Cardiac muscle cell (in vitro differentiated cells and primary cell): ENCODE results near the gene GRID1. TPM values are rescaled to one million over a fixed set of nuclear protein-coding genes. Genes with fewer than 3 reads are reported as not detected.

Experiments
- DNase-seq, 2 donors: peaks; one replicate each; pipeline versions ENCODE4 v3.0.0 to v3.0.0-alpha.2; 2010 to 2017; ENCODE audit warnings: low read depth in 1 of 2, low spot score in 1 of 2
- H3K27ac ChIP-seq: fragments of 200-600 bp; sonication (generic); 2 replicates; pipeline ENCODE4 v1.5.1; 2016
- H3K27me3 ChIP-seq: fragments of 200-600 bp; sonication (generic); 2 replicates; pipeline ENCODE4 v1.6.0; 2016; ENCODE audit warnings: control low read depth
- H3K36me3 ChIP-seq: fragments of 200-600 bp; sonication (generic); 2 replicates; pipeline ENCODE4 v1.5.1; 2016; ENCODE audit warnings: control low read depth
- H3K4me1 ChIP-seq: fragments of 200-600 bp; sonication (generic); 2 replicates; pipeline ENCODE4 v1.8.1; 2017; ENCODE audit warnings: low read depth, mild to moderate bottlenecking, mixed run types
- H3K4me3 ChIP-seq: fragments of 200-600 bp; sonication (generic); 2 replicates; pipeline ENCODE4 v1.5.1; 2016; ENCODE audit warnings: mild to moderate bottlenecking
- H3K9me3 ChIP-seq: fragments of 200-600 bp; sonication (generic); 2 replicates; pipeline ENCODE4 v1.5.1; 2017; ENCODE audit warnings: low read depth, mild to moderate bottlenecking, control low read depth
- polyA plus RNA-seq: library from polyadenylated mRNA; unstranded; fragments of >200 nt; fragmentation: Nextera tagmentation; extraction: Ambion mirVana; gene quantifications from 2 replicates; pipeline ENCODE4 v1.2.1, GENCODE V29; 2016
- total RNA-seq: library from RNA; depleted of rRNA; stranded (reverse); fragments of >200 nt; gene quantifications from 2 replicates; pipeline ENCODE4 v1.2.3, GENCODE V29; 2016
- TF ChIP-seq, protein P1 (sequence below): IDR thresholded peaks from 2 replicates; pipeline ENCODE4 v1.5.1; 2012; ENCODE audit warnings: low read depth, mild to moderate bottlenecking, low read length

GRID1 gene
- total and polyA plus RNA-seq, 2 experiments from 2014 or later = 1.5 to 1.6 TPM

DNA sequence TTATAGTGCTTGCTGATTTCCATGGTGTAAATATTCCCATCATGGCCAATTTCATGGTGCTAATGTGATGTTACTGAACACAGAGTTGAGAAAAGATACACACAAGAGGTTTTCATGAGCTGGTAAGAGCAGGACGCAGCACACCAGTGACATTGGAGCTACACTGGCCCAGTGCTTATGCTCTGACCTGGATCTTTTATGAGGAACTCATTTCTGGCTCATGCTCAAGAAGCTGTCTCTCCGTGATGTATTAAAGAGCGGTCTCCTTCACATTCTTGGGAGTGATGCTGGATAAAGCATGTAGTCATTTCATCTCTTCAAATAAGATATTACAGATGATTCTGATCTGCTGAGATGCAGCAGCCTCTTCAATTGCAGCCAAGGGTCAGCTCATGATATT, 785.2 kb downstream of the GRID1 start:
- no peak overlapping the region for H3K4me3 ChIP-seq
- no peaks in the 10 kb centered on the region for H3K9me3 ChIP-seq
- DNase-seq = no peak
- no peak overlapping the region for H3K27ac ChIP-seq
- H3K27me3 ChIP-seq = no peaks in the 10 kb centered on the region
- no peaks in the 10 kb centered on the region for H3K4me1 ChIP-seq
- TF ChIP-seq, protein P1, sequence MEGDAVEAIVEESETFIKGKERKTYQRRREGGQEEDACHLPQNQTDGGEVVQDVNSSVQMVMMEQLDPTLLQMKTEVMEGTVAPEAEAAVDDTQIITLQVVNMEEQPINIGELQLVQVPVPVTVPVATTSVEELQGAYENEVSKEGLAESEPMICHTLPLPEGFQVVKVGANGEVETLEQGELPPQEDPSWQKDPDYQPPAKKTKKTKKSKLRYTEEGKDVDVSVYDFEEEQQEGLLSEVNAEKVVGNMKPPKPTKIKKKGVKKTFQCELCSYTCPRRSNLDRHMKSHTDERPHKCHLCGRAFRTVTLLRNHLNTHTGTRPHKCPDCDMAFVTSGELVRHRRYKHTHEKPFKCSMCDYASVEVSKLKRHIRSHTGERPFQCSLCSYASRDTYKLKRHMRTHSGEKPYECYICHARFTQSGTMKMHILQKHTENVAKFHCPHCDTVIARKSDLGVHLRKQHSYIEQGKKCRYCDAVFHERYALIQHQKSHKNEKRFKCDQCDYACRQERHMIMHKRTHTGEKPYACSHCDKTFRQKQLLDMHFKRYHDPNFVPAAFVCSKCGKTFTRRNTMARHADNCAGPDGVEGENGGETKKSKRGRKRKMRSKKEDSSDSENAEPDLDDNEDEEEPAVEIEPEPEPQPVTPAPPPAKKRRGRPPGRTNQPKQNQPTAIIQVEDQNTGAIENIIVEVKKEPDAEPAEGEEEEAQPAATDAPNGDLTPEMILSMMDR = no peak
- H3K36me3 ChIP-seq = no peaks in the 10 kb centered on the region

DNA sequence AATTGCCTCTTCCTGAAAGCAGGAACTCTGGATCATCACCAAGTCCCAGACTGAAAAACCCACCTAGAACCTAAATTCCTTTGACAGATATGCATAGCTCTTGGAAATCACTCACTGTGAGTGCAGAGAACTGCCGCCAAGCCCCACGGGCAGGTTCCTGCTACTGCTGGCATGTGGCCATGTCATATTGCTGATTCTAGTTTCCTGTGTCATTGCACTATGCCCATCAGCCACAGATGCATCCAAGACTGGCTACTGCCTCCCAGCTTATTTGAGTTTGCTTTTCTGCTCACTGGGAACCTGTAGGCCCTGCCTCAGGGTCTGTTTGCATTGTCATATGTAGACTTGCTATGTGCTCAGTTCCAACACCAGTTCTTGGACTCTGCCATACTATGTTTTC, 786.0 kb downstream of the GRID1 start:
- TF ChIP-seq, protein P1 = no peak
- Histone ChIP-seq H3K27me3 (no peaks in the 10 kb centered on the region), H3K4me3 (no peak overlapping the region), H3K9me3 (no peaks in the 10 kb centered on the region), H3K27ac (no peak overlapping the region), H3K36me3 (no peaks in the 10 kb centered on the region), H3K4me1 (no peaks in the 10 kb centered on the region)
- DNase-seq = no peak

DNA sequence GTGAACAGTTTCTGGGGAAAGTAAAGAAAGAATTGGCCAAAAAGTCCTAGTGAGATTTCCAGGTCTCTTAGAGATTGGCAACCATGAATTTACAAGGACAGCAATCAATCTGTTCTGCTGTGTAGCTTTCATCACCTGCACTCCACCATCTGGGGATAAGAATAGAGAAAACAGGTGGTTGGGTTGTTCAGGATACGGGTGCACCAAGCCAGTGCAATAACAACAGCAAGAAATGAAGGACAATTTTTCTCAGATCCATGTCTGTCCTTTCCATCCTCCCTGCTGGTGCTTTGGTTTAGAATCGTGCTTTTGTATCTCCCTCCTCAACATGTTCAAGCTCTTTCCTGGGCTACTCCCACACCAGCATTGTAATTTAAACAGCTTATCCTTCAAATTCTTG, 787.7 kb downstream of the GRID1 start:
- no peak overlapping the region for H3K27ac ChIP-seq
- H3K27me3 ChIP-seq = no peaks in the 10 kb centered on the region
- no peak for DNase-seq
- H3K4me1 ChIP-seq = no peaks in the 10 kb centered on the region
- no peak overlapping the region for H3K4me3 ChIP-seq
- H3K36me3 ChIP-seq = no peaks in the 10 kb centered on the region
- TF ChIP-seq, protein P1 = no peak
- H3K9me3 ChIP-seq = no peaks in the 10 kb centered on the region

DNA sequence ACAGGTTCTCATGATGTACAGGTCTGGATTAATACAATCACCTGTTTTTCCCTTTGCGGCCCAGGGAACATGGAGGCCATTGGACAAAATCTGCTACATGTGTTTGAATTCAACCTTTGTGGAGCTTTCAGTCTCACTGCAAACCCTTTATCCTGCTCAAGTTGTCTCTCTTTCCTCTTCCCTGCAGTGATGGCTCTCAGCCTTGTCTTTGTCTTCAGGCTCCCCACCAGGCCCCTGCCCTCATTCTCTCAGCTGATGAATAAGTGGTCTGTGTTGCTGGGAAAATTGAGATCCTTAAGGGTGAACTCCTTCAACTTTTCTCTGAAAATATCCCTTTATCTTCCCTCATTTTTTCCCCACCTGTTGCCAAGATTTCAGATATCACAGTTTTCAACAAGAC, 791.2 kb downstream of the GRID1 start:
- no peaks in the 10 kb centered on the region for H3K4me1 ChIP-seq
- H3K27ac ChIP-seq = no peak overlapping the region
- H3K9me3 ChIP-seq = no peaks in the 10 kb centered on the region
- TF ChIP-seq, protein P1 = no peak
- no peaks in the 10 kb centered on the region for H3K27me3 ChIP-seq
- no peaks in the 10 kb centered on the region for H3K36me3 ChIP-seq
- no peak for DNase-seq
- no peak overlapping the region for H3K4me3 ChIP-seq

DNA sequence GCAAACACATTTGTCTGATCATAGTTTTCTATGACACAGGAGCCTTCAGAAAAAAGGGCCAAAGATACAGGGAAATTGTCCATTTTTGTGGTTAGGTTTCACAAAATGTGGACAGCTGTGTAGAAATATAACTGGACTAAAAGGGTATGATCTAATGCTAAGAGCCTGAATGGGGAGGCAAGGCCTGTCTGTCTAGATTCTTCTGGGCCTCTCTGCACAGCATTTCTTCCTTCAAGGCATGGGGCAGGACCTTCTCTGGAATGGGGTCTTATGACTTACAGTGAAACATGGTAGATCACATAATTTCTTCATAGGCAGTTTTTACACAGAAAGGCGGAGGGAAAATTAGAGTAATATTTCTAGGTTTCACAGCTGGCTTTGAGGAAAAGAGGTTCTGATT, 795.7 kb downstream of the GRID1 start:
- H3K9me3 ChIP-seq = no peaks in the 10 kb centered on the region
- peaks cover under 1% of the 10 kb centered on the region for H3K4me1 ChIP-seq
- DNase-seq = no peak
- no peaks in the 10 kb centered on the region for H3K36me3 ChIP-seq
- no peaks in the 10 kb centered on the region for H3K27me3 ChIP-seq
- TF ChIP-seq, protein P1 = no peak
- no peak overlapping the region for H3K4me3 ChIP-seq
- no peak overlapping the region for H3K27ac ChIP-seq

DNA sequence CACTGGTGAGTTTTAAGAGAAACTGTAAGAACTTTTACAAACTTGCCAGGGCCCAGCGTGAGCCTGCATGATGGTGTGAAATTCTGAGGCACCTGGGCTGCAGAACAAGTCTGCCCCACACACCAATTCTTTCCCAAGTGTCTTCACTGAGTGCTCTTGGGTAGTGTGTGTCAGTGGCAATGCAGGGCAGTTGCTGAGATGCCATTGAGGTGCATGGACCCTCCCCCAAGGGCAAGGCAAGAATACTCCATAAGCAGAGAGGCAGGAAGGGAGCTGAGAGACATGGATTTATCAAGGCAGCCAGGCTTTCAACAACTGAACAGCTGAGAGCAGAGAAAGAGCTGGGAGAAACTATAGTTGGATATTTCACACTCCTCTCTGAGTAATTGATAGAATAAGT, 801.2 kb downstream of the GRID1 start:
- H3K27ac ChIP-seq = peak overlapping the region; percentile 3
- H3K4me1 ChIP-seq = peaks cover 4% of the 10 kb centered on the region
- peak in 1 of 2 donors; percentile 61 for DNase-seq
- no peaks in the 10 kb centered on the region for H3K27me3 ChIP-seq
- H3K9me3 ChIP-seq = no peaks in the 10 kb centered on the region
- TF ChIP-seq, protein P1 = no peak
- H3K4me3 ChIP-seq = no peak overlapping the region
- no peaks in the 10 kb centered on the region for H3K36me3 ChIP-seq
